ENCODE results near the gene CABYR. TPM values are rescaled to one million over a fixed set of nuclear protein-coding genes. Genes with fewer than 3 reads are reported as not detected.

Gene CABYR
- total RNA-seq, 1 donor from 2014 or later: 0.49 TPM

DNA sequence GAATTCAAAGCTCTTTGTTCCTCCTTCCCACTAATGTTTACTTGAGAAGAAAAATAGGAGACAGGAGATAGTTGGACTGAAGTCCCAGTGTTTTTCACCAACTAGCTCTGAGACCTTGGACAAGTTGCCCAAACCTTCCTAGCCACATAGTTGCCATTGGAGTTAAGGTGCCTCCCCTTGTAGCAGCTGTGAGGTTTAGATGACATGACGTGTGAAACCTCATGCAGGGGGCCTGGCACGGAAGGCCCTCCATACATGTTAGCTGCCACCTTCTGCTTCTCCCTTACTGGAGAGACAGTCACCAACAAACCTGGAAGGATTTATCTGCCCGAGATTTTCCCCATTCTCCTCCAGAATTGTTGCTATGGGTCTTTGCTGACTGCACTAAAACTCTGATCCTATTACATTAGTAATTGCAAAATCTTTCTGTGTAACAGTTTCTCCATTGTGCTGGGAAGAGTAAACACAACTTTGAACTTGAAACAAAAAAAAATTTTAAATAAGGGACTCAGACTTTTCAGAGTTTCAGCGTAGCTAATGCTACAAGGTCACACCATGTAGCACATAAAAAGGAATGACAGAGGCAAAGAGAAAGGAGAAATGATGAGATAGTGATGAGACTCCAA is 23.8 kb upstream of the CABYR start:
- peak overlapping the region; percentile 26 for H3K27ac Mint-ChIP-seq

DNA sequence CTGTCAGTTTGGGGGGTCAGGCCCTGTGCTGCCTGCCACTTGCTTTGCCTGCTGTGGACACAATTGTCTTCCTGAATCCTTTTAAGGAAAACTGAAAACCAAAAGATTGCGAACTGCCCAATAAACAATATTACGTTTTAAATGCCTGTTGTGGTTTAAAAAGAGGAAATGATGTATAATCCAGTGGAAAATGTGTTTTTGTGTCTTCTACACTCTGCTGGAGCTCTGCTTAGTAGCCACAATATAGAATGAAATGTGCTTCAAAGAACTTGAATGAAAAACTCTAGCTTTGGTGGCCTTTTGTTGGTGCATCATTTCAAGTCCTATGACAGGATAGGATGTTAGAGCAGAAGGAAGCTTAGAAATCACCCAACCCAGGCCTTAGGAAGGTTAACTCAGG is 23.2 kb upstream of the CABYR start:
- intact Hi-C loops (cut with micrococcal nuclease): loop anchor here (1.0 to 5.0 kb wide), 2 partner anchors 197 to 598 kb away; no protein-coding TSS in a partner anchor
- H3K9me3 Mint-ChIP-seq: no peaks in the 10 kb centered on the region
- peaks cover 25% of the 10 kb centered on the region for H3K36me3 Mint-ChIP-seq (ENCODE audit: low read depth)
- peaks cover 31% of the 10 kb centered on the region for H3K4me1 Mint-ChIP-seq (ENCODE audit: low read depth)
- H3K4me3 Mint-ChIP-seq: no peak overlapping the region
- no peak for DNase-seq (ENCODE audit: low spot score)
- H3K27me3 Mint-ChIP-seq (ENCODE audit: insufficient read depth): no peaks in the 10 kb centered on the region
- H3K27ac Mint-ChIP-seq: peak overlapping the region; percentile 21

More for the DNA sequence above, 23.8 kb upstream of the CABYR start:
- intact Hi-C loops (cut with micrococcal nuclease): loop anchor here (1.0 to 5.0 kb wide), 2 partner anchors 197 to 598 kb away; no protein-coding TSS in a partner anchor
- Mint-ChIP-seq H3K4me3 (no peak overlapping the region), H3K9me3 (no peaks in the 10 kb centered on the region), H3K4me1 (ENCODE audit: low read depth) (peaks cover 31% of the 10 kb centered on the region), H3K36me3 (ENCODE audit: low read depth) (peaks cover 23% of the 10 kb centered on the region), H3K27me3 (ENCODE audit: insufficient read depth) (no peaks in the 10 kb centered on the region)
- no peak for DNase-seq (ENCODE audit: low spot score)

DNA sequence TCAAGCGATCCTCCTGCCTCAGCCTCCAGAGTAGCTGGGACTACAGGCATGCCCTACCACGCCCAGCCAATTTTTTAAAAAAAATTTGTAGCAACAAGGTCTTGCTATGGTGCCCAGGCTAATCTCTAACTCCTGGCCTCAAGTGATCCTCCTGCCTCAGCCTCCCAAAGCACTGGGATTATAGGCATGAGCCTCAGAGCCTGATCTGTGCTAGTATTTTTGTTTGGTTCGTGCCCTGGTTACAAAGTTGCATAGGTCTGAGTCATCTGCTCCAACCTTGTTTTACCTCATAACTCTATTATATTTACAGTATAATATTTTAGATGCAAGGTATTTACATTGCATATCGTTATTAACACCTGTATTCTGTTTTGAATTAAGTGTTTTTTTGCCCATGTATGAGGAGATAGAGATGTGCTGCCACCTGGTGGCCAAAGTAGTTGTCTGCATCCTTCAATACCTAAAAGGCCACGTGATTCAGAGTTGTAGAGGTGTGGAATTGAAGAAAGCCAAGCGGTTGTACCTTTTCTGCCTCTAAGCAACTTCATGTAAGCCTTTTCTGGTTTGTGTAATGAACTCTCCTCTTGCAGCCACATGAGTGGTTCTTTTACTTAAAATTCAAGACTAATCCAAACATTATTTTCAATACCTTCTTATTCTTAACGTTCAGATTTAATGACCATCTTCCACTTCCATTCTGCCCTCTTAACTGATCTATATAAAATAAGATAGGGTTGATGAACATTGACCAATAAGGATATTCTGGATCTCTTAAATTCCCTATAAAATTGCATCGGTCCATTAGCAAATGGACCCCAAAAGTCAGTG is 19.9 kb upstream of the CABYR start:
- H3K27ac Mint-ChIP-seq: peak overlapping the region; percentile 44
- H3K4me3 Mint-ChIP-seq: no peak overlapping the region
- peaks cover 31% of the 10 kb centered on the region for H3K4me1 Mint-ChIP-seq (ENCODE audit: low read depth)
- no peaks in the 10 kb centered on the region for H3K9me3 Mint-ChIP-seq
- no peaks in the 10 kb centered on the region for H3K27me3 Mint-ChIP-seq (ENCODE audit: insufficient read depth)
- peaks cover 35% of the 10 kb centered on the region for H3K36me3 Mint-ChIP-seq (ENCODE audit: low read depth)
- peak; percentile 61 for DNase-seq (ENCODE audit: low spot score)
- intact Hi-C loops (cut with micrococcal nuclease): loop anchor here (1.0 to 5.0 kb wide), 13 partner anchors 43 to 620 kb away; partner anchors contain the start of genes NPC1 and TTC39C

DNA sequence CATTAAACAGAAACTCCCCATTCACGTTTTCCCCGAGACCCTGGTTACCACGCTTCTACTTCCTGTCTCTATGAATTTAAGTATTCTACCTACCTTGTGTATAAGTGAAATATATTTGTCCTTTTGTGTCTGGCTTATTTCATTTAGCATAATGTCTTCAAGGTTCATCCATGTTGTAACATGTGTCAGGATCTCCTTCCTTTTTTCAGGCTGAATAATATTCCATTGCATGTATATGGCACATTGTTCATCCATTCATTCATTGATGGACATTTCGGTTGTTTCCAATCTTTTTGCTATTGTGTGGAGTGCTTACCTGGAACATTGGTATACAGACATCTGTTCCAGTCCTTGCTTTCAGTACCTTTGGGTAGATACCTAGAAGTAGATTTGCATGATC is 18.2 kb upstream of the CABYR start:
- peaks cover 34% of the 10 kb centered on the region for H3K36me3 Mint-ChIP-seq (ENCODE audit: low read depth)
- no peak overlapping the region for H3K27ac Mint-ChIP-seq
- no peak overlapping the region for H3K4me3 Mint-ChIP-seq
- H3K4me1 Mint-ChIP-seq (ENCODE audit: low read depth): peaks cover 20% of the 10 kb centered on the region
- DNase-seq (ENCODE audit: low spot score): no peak
- H3K9me3 Mint-ChIP-seq: no peaks in the 10 kb centered on the region
- no peaks in the 10 kb centered on the region for H3K27me3 Mint-ChIP-seq (ENCODE audit: insufficient read depth)
- intact Hi-C loops (cut with micrococcal nuclease): no loop called here

DNA sequence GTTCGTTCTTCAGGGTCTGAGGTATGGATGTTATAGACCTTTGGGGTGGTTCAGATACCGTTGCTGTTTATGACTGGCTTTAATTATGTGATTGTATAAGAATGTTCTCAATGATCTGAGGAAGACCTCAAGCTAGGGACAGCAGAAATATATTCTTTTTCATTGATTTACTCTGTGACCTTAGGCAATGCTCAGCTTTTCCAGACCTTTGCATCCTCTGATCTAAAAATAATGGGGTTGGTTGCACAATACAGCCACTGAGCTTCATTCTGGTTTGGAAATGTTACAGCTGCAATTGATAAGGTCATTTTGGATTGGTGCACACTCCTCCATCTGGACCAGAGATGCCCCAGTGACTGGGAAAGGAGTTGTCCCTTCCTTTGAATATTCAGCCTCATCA is 17.2 kb upstream of the CABYR start:
- Mint-ChIP-seq H3K27me3 (ENCODE audit: insufficient read depth) (no peaks in the 10 kb centered on the region), H3K36me3 (ENCODE audit: low read depth) (peaks cover 34% of the 10 kb centered on the region), H3K4me3 (no peak overlapping the region), H3K4me1 (ENCODE audit: low read depth) (peaks cover 13% of the 10 kb centered on the region), H3K27ac (no peak overlapping the region), H3K9me3 (no peaks in the 10 kb centered on the region)
- intact Hi-C loops (cut with micrococcal nuclease): no loop called here
- no peak for DNase-seq (ENCODE audit: low spot score)

DNA sequence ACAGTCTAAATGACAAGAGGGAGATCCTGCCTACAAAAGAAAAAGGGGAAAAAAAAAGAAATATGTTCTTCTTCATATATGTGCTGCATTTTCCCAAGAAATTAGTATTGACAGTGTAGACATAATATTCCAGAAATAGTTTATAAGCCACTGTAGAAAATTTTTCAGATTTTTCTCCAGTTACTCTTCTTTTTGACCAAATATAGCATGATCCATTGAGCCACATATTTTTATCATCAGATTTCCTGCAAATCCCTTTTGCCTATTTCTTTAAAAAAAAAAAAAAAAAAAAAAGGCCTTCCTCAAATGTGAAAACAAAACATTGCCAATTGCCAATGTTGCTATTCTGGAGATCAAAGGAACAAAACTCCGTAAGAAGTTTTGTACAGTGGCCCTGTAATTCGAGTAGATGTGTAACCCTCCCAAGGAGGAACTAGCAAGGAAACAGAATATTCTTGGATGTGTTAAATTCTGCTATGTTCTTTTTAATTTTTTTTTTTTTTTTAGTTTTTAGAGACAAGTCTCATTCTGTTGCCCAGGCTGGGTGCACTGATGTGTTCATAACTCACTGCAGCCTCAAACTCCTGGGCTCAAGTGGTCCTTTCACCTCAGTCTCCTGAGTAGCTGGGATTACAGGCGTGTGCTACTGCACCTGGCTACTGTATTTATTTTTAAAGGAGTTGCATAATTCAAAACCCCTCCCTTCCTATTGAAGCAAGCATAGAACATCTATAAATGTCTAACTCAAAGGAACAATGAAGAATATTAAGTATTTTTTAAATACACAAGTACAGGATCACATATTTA is 12.5 kb upstream of the CABYR start:
- intact Hi-C loops (cut with micrococcal nuclease): no loop called here
- peaks cover 39% of the 10 kb centered on the region for H3K36me3 Mint-ChIP-seq (ENCODE audit: low read depth)
- H3K27me3 Mint-ChIP-seq (ENCODE audit: insufficient read depth): no peaks in the 10 kb centered on the region
- H3K4me3 Mint-ChIP-seq: no peak overlapping the region
- H3K27ac Mint-ChIP-seq: no peak overlapping the region
- H3K9me3 Mint-ChIP-seq: no peaks in the 10 kb centered on the region
- no peak for DNase-seq (ENCODE audit: low spot score)
- H3K4me1 Mint-ChIP-seq (ENCODE audit: low read depth): no peaks in the 10 kb centered on the region

DNA sequence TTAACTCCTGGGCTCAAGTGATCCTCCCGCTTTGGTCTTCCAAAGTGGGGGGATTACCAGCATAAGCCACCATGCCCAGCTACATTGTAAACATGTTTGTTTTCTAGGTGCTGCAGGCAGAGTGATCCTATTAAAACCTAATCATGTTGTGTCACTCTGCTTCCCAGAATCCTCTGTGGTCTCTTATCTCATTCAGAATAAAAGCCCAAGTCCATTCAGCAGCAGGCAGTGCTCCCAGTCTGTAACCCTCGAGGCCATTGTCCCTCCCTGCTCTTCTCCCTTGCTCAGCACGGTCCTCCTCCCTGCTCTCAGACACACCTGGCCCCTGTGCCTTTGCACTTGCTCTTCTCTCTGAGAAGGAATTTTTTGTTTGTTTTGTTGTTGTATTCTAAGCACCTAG is 11.1 kb upstream of the CABYR start:
- H3K4me1 Mint-ChIP-seq (ENCODE audit: low read depth): no peaks in the 10 kb centered on the region
- intact Hi-C loops (cut with micrococcal nuclease): no loop called here
- no peak overlapping the region for H3K27ac Mint-ChIP-seq
- no peaks in the 10 kb centered on the region for H3K9me3 Mint-ChIP-seq
- no peak overlapping the region for H3K4me3 Mint-ChIP-seq
- peaks cover 34% of the 10 kb centered on the region for H3K36me3 Mint-ChIP-seq (ENCODE audit: low read depth)
- DNase-seq (ENCODE audit: low spot score): no peak
- H3K27me3 Mint-ChIP-seq (ENCODE audit: insufficient read depth): no peaks in the 10 kb centered on the region

DNA sequence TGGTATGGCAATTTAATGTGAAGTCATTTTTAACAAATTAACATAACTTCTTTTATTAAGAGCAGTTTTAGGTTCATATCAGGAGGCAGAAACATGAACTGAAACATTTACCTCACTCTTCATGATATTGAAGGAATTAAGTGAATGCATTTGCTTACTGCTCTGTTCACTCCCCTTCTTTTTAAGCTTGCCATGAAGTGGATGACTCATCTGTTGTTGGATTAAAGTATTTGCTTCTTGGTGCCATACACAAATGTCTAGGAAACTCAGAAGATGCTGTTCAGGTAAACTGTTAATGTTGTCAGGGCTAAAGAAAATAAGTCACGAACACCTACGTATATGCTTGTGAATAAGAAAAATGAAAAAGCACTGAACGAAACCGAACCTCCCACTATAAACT is 10.2 kb upstream of the CABYR start:
- intact Hi-C loops (cut with micrococcal nuclease): no loop called here
- no peak for DNase-seq (ENCODE audit: low spot score)
- H3K4me1 Mint-ChIP-seq (ENCODE audit: low read depth): no peaks in the 10 kb centered on the region
- no peak overlapping the region for H3K27ac Mint-ChIP-seq
- no peak overlapping the region for H3K4me3 Mint-ChIP-seq
- H3K27me3 Mint-ChIP-seq (ENCODE audit: insufficient read depth): no peaks in the 10 kb centered on the region
- H3K9me3 Mint-ChIP-seq: no peaks in the 10 kb centered on the region
- H3K36me3 Mint-ChIP-seq (ENCODE audit: low read depth): peaks cover 31% of the 10 kb centered on the region

DNA sequence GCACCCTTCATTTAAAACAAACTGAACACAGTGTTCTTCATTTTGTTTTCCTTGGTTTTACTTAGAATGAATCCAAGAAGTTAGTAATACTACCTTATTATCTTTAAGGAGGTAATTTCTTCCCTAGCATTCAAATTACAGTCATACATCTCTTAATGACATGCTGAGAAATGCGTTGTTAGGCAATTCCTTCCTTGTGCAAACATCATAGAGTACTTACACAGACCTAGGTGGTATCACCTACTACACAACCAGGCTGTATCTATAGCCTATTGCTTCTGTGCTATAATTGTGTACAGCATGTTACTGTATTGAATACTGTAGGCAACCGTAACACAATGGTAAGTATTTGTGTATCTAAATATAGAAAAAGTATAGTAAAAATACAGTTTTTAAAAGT is 8.4 kb upstream of the CABYR start:
- H3K27ac Mint-ChIP-seq: no peak overlapping the region
- no peaks in the 10 kb centered on the region for H3K9me3 Mint-ChIP-seq
- no peaks in the 10 kb centered on the region for H3K4me1 Mint-ChIP-seq (ENCODE audit: low read depth)
- intact Hi-C loops (cut with micrococcal nuclease): no loop called here
- H3K36me3 Mint-ChIP-seq (ENCODE audit: low read depth): peaks cover 27% of the 10 kb centered on the region
- no peak overlapping the region for H3K4me3 Mint-ChIP-seq
- no peak for DNase-seq (ENCODE audit: low spot score)
- H3K27me3 Mint-ChIP-seq (ENCODE audit: insufficient read depth): no peaks in the 10 kb centered on the region

DNA sequence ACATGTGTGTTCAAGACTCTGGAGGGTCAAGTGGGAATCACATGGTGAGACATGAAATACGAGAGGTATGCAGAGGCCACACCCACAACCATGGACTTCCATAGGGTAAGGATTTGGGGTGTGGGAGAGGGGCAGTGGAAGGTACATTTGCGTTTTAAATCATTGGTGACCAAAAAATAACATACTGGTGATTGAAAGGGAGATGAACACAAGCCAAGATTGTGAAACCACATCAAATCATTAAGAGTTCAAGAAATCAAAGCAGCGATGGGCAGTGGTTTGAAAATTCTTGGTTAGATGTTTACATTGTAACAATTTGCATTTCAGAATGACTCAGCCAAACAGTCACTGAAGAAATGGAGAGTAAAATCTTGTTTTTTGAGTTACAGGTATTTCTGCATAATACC is 1.9 kb upstream of the CABYR start:
- H3K4me3 Mint-ChIP-seq: no peak overlapping the region
- peaks cover 25% of the 10 kb centered on the region for H3K4me1 Mint-ChIP-seq (ENCODE audit: low read depth)
- H3K27ac Mint-ChIP-seq: no peak overlapping the region
- intact Hi-C loops (cut with micrococcal nuclease): loop anchor here (5.0 kb wide), 1 partner anchor 120 kb away; no protein-coding TSS in a partner anchor
- H3K27me3 Mint-ChIP-seq (ENCODE audit: insufficient read depth): peaks cover 20% of the 10 kb centered on the region
- H3K36me3 Mint-ChIP-seq (ENCODE audit: low read depth): peaks cover 19% of the 10 kb centered on the region
- DNase-seq (ENCODE audit: low spot score): no peak
- no peaks in the 10 kb centered on the region for H3K9me3 Mint-ChIP-seq

DNA sequence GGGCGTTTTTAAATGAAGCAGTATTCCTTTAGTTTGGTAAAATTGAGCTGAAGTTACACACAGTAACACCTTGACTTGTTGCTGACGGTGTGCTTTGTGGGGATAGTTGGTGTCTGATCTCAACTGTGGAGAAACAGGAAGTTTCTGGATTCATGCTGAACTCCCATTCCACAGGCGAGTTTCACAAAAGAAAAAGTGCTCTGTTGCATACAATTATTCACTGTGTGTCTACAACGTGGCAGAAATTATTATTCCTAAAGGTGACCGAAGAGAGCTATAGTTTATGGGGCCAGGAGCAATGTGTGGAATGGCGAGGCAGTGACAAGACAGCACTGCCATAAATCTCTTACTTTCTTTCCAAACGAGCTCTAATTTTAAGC is 463 bp upstream of the CABYR start:
- intact Hi-C loops (cut with micrococcal nuclease): loop anchor here (2.0 to 5.0 kb wide), 2 partner anchors 34 to 121 kb away; no protein-coding TSS in a partner anchor
- Mint-ChIP-seq H3K4me1 (ENCODE audit: low read depth) (peaks cover 25% of the 10 kb centered on the region), H3K9me3 (no peaks in the 10 kb centered on the region), H3K36me3 (ENCODE audit: low read depth) (peaks cover 18% of the 10 kb centered on the region), H3K27me3 (ENCODE audit: insufficient read depth) (peaks cover 23% of the 10 kb centered on the region), H3K27ac (peak overlapping the region; percentile 48), H3K4me3 (peak overlapping the region; percentile 86)
- DNase-seq (ENCODE audit: low spot score): no peak

DNA sequence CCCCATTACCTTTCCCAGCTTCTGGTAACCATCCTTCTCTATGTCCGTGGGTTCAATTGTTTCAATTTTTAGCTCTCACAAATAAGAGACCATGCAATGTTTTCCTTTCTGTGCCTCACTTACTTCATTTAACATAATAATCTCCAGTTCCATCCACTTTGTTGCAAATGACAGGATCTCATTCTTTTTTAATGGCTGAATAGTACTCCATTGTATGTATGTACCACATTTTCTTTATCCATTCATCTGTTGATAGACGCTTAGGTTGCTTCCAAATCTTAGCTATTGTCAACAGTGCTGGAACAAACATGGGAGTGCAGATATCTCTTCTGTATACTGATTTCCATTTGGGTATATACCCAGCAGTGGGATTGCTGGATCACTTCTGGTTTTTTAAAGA is 1.8 kb downstream of the CABYR start:
- H3K9me3 Mint-ChIP-seq: no peaks in the 10 kb centered on the region
- peaks cover 25% of the 10 kb centered on the region for H3K4me1 Mint-ChIP-seq (ENCODE audit: low read depth)
- peak overlapping the region; percentile 2 for H3K4me3 Mint-ChIP-seq
- H3K27me3 Mint-ChIP-seq (ENCODE audit: insufficient read depth): peaks cover 25% of the 10 kb centered on the region
- intact Hi-C loops (cut with micrococcal nuclease): no loop called here
- DNase-seq (ENCODE audit: low spot score): no peak
- peaks cover 15% of the 10 kb centered on the region for H3K36me3 Mint-ChIP-seq (ENCODE audit: low read depth)
- no peak overlapping the region for H3K27ac Mint-ChIP-seq

All from activated T-helper 1 cell treated with anti-CD3 and anti-CD28 coated beads, Interleukin-12 subunit alpha, Interleukin-12 subunit beta, Interleukin-2, Interleukin-4 antibody, amounts not matched to agents 30 ng/mL and 10 ng/mL and 1 ng/mL, durations not matched to agents 14 hours and 24 hours and 36 hours (primary cell).